NCI-H69 (cell line): Measurements from ENCODE around the gene PTPRM.
A peak's percentile ranks its signal among the peaks of the same experiment; 100 is the strongest.

Experiments used
- DNase-seq: peaks from one replicate; lab custom pipeline; 2025; lab: John Stamatoyannopoulos, UW

The PTPRM gene

GRCh38 chr18:7757175-7757574, 190.1 kb downstream of the PTPRM start:
- DNase-seq = no peak

- no peak for DNase-seq
These were observed 191.6 kb downstream of the PTPRM start for GRCh38 chr18:7758764-7759163.

DNA sequence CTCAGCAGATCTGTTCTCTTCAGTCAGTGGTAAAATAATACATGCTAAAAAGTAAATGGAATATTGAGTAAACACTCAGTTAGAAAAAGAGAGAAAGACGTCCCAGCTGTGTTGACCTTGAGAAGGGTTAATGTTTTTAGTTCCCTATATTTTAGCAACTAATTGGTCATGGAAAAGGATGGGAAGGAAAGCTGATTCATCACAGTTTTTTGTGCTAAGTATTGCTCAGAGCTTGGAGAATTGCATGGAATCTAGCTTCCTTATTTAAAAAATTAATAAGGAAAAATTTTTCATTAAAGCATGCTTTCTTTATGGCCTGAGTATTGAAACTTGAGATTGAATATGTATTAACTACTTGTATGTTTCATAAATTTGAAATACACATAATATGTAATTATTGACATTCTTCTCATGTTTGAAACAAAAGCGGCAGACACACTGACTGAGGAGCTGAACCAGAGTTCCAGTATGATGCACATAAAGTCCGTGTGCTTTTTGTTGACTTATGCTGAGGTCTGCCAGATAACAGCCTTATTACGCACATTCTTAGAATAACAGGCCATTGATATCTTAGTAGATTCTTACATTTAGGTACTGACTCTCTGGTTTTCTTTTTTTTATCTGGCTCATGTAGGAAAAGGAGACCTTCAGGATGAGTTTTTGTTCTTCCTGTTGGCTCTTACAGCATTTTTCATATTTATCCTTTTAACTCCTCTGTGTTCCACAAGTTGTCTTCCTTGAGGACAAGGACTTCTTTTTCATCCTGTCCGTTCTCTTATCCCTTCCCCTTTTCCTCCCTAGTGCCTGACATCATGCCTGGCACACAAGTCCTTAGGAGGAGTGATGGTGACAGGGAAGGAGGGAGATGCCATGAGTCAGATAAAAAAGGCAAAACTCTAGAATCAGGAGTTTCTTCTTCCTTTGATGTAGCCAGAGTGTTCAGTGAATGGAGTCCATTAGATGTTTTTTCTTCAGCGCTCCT, 194.1 kb downstream of the PTPRM start:
- peak; percentile 25 for DNase-seq

DNA sequence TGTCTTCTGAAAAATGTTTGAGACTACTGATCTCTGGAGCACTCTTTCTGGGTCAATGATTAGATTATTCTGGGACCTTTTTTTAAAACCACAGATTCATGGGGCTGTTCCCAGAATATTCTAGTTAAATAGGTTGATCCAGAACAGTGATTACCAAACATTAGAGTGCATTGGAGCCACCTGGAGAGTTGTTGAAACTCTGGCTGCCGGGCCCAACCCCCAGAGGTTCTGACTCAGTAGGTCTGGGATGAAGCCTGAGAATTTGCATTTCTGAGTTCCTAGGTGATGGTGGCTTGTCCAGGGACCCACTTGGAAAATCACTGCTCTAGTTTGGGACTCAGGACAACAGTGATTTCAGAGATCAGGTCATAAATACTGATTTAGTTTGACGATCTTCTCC, 197.3 kb downstream of the PTPRM start:
- DNase-seq = no peak

- peak; percentile 49 for DNase-seq
These were observed 199.2 kb downstream of the PTPRM start for GRCh38 chr18:7766346-7766745.

DNA sequence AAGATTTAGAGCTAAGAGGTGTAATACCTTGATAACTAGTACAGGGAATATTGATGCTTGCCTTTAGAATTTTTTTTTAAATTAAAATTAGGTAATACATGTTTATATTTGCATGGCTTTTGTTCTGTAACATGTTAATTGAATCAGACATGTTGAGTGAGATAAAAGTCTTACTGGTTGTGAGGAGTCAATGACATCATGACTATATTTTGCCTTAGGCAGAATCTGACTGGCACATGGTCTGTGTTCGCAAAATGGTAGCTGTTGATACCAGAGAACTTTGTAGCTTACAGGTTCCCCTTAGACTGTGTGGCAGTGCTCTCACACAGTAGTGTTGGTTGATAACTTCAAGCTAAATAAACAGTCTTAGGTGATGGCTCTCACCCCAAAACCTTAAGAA, 199.7 kb downstream of the PTPRM start:
- peak; percentile 34 for DNase-seq

- DNase-seq = no peak
These were observed 203.8 kb downstream of the PTPRM start for GRCh38 chr18:7770908-7771307.

- no peak for DNase-seq
These were observed 205.4 kb downstream of the PTPRM start for GRCh38 chr18:7772510-7772888.

DNA sequence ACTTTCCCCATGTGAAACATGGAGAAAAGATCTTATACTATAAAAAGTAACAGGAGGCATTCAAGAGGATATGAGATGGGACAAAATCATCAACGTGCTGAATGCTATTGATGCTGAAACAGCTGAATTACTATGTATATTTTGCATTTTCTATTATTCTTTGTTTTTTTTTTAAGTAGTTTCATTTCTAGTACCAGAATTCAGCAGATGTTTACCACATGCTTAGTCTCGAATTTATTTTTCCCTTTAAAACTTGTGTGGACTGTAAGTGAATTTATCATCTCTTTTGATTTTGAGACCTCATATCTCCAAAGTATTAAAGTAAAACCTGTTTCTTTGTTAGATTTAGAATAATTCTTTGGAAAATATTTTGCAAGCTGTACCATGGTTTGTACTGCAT, 205.8 kb downstream of the PTPRM start:
- no peak for DNase-seq

DNA sequence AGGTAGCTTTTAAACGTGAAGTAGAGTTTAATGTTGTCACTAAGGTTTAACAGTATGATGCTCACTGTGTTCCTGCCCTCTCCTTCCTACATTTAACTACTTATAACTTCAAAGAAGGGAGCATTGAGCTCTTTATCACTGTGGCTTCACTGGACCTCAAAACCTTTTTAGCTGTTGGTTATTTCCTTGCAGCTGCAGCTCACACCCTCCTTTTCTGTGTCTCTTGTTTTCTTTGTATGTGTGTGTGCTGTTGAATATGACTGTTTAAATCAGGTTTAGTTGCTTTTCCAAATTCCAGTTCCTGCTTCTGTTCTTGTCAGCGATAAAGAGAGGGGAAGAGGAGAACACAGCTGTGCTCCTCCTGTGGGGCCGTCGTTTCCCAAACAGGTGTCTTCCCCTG, 208.0 kb downstream of the PTPRM start:
- DNase-seq = no peak

GRCh38 chr18:7775843-7776242, 208.7 kb downstream of the PTPRM start:
- no peak for DNase-seq

DNA sequence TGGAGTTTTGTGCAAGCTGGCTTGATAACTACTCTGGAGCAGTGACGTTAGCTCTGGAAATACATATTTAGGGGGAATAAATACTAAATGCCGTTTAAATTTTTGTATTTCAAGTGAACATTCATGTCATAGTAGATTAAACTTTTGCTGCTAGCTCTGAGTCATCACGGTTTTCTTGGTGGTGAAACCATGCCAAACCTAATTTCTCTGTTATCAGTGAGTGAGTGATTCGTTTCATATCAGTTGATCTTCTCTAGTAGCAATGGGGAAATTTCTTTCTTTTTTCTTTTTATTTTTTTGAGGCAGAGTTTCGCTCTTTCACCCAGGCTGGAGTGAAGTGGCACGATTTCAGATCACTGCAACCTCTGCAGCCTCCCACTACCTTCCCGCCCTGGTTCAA, 211.1 kb downstream of the PTPRM start:
- DNase-seq = no peak

DNA sequence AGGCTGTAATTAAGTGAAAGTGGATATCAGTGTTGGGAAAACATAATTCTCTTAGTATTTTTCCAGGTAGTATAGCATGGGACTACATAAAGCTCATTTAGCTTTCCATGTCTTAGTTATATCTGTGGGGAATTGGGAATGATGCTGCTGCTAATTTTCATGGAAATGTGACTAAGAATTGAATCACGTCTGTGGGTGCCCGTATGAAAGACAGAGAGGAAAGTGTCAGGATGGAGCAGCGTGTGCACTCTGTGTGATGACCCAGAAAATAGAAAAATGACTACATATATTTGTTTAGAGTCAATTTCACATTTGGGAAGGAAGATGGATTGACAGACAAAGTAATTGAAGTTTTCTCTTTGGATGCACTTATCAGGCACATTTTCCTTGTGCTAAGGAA, 212.1 kb downstream of the PTPRM start:
- peak; percentile 44 for DNase-seq

DNA sequence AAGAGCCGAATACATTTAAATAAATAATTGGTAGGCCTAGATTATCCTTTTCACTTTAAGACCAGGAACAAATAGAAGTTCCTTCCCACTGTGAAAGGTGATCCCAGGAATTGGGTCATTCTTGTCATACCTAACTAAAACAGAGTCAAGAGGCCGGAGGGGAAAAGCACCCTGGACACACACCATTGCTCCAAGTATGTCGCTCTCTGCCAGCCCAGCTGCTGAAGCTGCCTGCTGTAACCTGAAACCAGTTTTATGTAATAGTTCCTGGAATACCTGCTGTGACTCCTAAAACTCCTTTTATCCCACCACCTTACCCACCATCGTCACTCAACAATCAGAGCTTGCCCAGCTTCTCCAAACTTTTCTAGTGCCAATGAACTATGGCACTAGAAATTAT, 217.1 kb downstream of the PTPRM start:
- DNase-seq = peak; percentile 44

- DNase-seq = peak; percentile 66
These were observed 219.5 kb downstream of the PTPRM start for GRCh38 chr18:7786569-7786968.

- DNase-seq = no peak
These were observed 220.2 kb downstream of the PTPRM start for GRCh38 chr18:7787339-7787738.

DNA sequence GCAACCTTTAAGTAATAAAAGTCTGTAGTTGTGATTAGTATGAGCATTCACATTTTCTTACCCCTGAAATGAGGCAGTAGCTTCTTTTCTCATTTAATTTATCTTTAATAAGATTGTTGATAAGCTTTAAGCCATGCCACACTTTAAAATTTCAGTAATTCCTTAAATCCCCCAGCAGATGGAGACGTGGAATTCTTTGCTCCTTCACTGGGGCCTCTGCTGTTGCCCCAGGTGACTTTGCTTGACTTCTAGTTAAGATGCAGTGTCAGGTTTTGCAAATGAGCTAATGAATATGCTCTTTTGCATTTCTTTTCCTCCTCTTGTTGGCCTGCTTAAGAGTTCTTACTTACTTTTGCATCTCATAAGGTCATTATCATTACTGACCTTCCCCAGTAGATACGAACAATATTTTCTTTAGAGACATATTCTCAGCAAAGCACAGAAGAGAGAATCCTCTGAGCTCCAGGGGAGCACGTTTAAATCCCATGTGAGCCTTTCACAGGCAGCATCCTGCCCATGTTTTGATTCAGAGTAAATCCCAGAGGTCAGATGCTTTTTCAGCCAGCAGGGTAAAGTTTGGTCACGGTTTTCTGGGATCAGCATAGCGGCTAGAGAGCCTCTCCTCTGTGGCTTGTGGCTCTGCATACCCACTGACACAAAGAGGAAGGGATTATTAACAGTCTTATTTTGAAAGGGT, 222.9 kb downstream of the PTPRM start:
- DNase-seq = peak; percentile 72

DNA sequence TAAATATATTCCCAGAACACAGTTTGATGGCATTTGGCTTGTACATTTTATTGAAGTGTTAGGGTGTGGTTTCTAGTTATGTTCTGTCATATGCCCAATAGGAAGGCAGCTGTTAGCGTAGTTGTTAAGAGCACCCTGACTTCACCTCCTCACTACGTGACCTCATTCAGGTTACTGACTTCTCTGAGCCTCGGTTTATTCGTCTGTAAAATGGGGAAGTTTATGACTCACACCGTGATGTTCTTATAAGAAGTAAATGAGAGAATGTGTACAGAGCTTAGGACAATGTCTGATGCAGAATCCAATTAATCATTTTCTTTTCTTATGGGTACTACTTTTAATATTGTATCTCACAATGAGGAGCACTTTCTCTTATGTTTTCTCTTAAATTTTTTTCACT, 226.0 kb downstream of the PTPRM start:
- DNase-seq = no peak

GRCh38 chr18:7803956-7804469, 236.9 kb downstream of the PTPRM start:
- no peak for DNase-seq

GRCh38 chr18:7805096-7805495, 238.0 kb downstream of the PTPRM start:
- no peak for DNase-seq

- no peak for DNase-seq
These were observed 238.8 kb downstream of the PTPRM start for GRCh38 chr18:7805880-7806279.

GRCh38 chr18:7807936-7808453, 240.9 kb downstream of the PTPRM start:
- no peak for DNase-seq

DNA sequence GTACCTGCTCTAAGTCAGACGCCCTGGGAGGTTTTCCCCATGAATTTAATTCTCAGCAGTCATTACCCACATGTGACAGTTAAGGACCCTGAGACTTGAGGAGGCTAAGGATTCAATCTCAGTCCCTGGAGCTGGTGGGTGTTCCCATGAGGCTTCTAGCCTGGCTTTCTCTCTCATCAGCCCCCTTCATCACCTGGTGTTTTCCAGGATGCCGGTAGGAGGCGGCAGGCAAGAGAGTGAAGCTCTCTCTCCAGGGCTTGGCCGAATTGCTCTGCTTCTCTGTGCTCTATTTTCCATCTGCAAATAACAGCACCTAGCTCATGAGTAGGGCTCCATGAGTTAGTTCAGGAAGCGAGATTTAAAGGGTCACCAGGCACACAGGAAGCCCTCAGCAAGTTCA, 241.9 kb downstream of the PTPRM start:
- DNase-seq = no peak
